ENCODE data around the gene RALGPS1. TPM values are rescaled to one million over a fixed set of nuclear protein-coding genes. Genes with fewer than 3 reads are reported as not detected.

The RALGPS1 gene
- total RNA-seq, 1 experiment from 2014 or later = 18.6 TPM

DNA sequence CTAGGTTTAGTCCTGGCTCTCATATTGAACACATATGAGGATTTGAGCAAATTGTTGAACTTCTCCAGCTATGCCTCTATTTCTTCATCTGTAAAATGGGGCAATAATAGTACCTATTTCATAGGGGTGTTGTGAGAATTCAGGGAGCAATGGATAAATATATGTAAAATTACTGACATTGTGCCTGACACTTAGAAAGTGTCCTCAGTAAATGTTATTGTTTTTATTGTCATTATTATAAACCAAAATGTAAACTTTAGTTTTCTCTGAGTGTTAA is 106.2 kb downstream of the RALGPS1 start:
- Histone ChIP-seq H3K79me1 (ENCODE audit: insufficient read depth, low read depth, low read length, poor library complexity, severe bottlenecking) (no peaks in the 10 kb centered on the region), H2AFZ (ENCODE audit: low read length) (no peak overlapping the region), H3K4me1 (ENCODE audit: insufficient read depth, low read length) (no peaks in the 10 kb centered on the region), H4K91ac (ENCODE audit: insufficient read length, low read depth, low read length) (no peak overlapping the region), H3K18ac (ENCODE audit: insufficient read length, low read depth, low read length) (no peak overlapping the region), H4K8ac (replicated peaks; ENCODE audit: insufficient read length, low read depth, low read length) (no peak overlapping the region), H4K5ac (ENCODE audit: insufficient read length, low read depth, low read length) (no peak overlapping the region), H2BK20ac (ENCODE audit: low read depth, low read length, poor library complexity, severe bottlenecking) (no peak overlapping the region), H3K4ac (ENCODE audit: low read depth, low read length) (no peak overlapping the region), H4K20me1 (ENCODE audit: control insufficient read depth, insufficient read depth, insufficient read length) (no peaks in the 10 kb centered on the region), H2BK5ac (ENCODE audit: insufficient read length, low read length) (no peak overlapping the region), H3K9me3 (ENCODE audit: control insufficient read depth, low read depth, low read length) (no peaks in the 10 kb centered on the region), H3T11ph (ENCODE audit: low read length) (no peak overlapping the region), H3K14ac (ENCODE audit: insufficient read depth, low read length) (no peak overlapping the region), H3K79me2 (ENCODE audit: insufficient read depth, low read length) (no peaks in the 10 kb centered on the region; the same call in 1 of the 2 replicates), H2BK12ac (ENCODE audit: insufficient read length, low read depth, low read length) (no peak overlapping the region), H3K27me3 (ENCODE audit: insufficient read depth, low read length) (no peaks in the 10 kb centered on the region), H3K56ac (ENCODE audit: insufficient read length, low read depth, low read length) (no peak overlapping the region), H3K27ac (ENCODE audit: insufficient read length, low read depth, low read length) (no peak overlapping the region), H3K9ac (ENCODE audit: extremely low read depth, insufficient read length, low read length) (no peak overlapping the region), H2BK15ac (ENCODE audit: low read depth, low read length) (no peak overlapping the region), H3K23ac (ENCODE audit: insufficient read length, low read depth, low read length) (no peak overlapping the region), H3K4me2 (ENCODE audit: insufficient read depth, insufficient read length, low read length) (no peak overlapping the region), H3K23me2 (ENCODE audit: insufficient read length, low read depth, low read length, poor library complexity, severe bottlenecking) (no peaks in the 10 kb centered on the region), H2BK120ac (ENCODE audit: low read depth, low read length, poor library complexity, severe bottlenecking) (no peak overlapping the region), H2AK5ac (ENCODE audit: insufficient read length, low read length) (no peak overlapping the region)
- no peaks in the 10 kb centered on the region for H3K4me1 Mint-ChIP-seq
- no peak overlapping the region for H3K4me3 Mint-ChIP-seq
- no peaks in the 10 kb centered on the region for H3K9me3 Mint-ChIP-seq
- no peak overlapping the region for H3K27ac Mint-ChIP-seq
- TF ChIP-seq, protein P1, sequence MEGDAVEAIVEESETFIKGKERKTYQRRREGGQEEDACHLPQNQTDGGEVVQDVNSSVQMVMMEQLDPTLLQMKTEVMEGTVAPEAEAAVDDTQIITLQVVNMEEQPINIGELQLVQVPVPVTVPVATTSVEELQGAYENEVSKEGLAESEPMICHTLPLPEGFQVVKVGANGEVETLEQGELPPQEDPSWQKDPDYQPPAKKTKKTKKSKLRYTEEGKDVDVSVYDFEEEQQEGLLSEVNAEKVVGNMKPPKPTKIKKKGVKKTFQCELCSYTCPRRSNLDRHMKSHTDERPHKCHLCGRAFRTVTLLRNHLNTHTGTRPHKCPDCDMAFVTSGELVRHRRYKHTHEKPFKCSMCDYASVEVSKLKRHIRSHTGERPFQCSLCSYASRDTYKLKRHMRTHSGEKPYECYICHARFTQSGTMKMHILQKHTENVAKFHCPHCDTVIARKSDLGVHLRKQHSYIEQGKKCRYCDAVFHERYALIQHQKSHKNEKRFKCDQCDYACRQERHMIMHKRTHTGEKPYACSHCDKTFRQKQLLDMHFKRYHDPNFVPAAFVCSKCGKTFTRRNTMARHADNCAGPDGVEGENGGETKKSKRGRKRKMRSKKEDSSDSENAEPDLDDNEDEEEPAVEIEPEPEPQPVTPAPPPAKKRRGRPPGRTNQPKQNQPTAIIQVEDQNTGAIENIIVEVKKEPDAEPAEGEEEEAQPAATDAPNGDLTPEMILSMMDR (conservative IDR thresholded peaks at IDR 0.05) = no peak
- no peaks in the 10 kb centered on the region for H3K27me3 Mint-ChIP-seq (ENCODE audit: low read depth)
- no peaks in the 10 kb centered on the region for H3K36me3 Mint-ChIP-seq (ENCODE audit: insufficient read depth in 1 of 3, low read depth in 3 of 3)
- no peak for DNase-seq

Measured in H9 (cell line).